CD4-positive, CD25-positive, alpha-beta regulatory T cell (primary cell): ENCODE results near the gene GRM5. TPM values are rescaled to one million over a fixed set of nuclear protein-coding genes. Genes with fewer than 3 reads are reported as not detected.

Experiments
- ATAC-seq, 2 donors: fragments of 150-1000 bp; cut with Tn5 transposase; one replicate each; pipeline ENCODE4 v1.10.0; 2021; ENCODE audit warnings: low read depth in 2 of 2, moderate number of reproducible peaks in 2 of 2, moderate library complexity in 1 of 2
- DNase-seq, 3 donors: peaks; one replicate each; pipeline versions ENCODE4 v3.0.0 to v3.0.0-alpha.2; 2012 to 2022; ENCODE audit warnings: mixed read lengths in 1 of 3
- H3K27ac ChIP-seq: one replicate; pipeline ENCODE4 v1.7.0; 2013; ENCODE audit warnings: mild to moderate bottlenecking, low read length; ENCODE audit not compliant: insufficient read depth, poor library complexity, severe bottlenecking
- H3K27me3 ChIP-seq: one replicate; pipeline ENCODE4 v1.7.0; 2013; ENCODE audit warnings: low read length; ENCODE audit not compliant: control insufficient read depth, insufficient read depth
- H3K36me3 ChIP-seq: one replicate; pipeline ENCODE4 v1.7.0; 2013; ENCODE audit warnings: mild to moderate bottlenecking, low read length, moderate library complexity; ENCODE audit not compliant: control insufficient read depth, insufficient read depth
- H3K4me1 ChIP-seq: 2 replicates; pipeline ENCODE4 v1.7.0; 2013; ENCODE audit warnings: mild to moderate bottlenecking, low read length; ENCODE audit not compliant: insufficient read depth, control insufficient read depth, poor library complexity, severe bottlenecking
- H3K4me3 ChIP-seq: one replicate; pipeline ENCODE4 v1.7.0; 2013; ENCODE audit warnings: low read depth, mild to moderate bottlenecking, low read length, moderate library complexity
- H3K9me3 ChIP-seq, 2 experiments: 1 replicate in 1 of 2; 2 replicates in 1 of 2; pipeline ENCODE4 v1.7.0; 2013; ENCODE audit warnings: low read length in 2 of 2, mild to moderate bottlenecking in 1 of 2, moderate library complexity in 1 of 2; ENCODE audit not compliant: control insufficient read depth in 2 of 2
- H3K27ac Mint-ChIP-seq, 3 donors: one replicate each; pipeline ENCODE4 v1.8.0; 2020 to 2022; ENCODE audit warnings: mild to moderate bottlenecking in 3 of 3, mixed read lengths in 3 of 3, moderate library complexity in 2 of 3
- H3K27me3 Mint-ChIP-seq: one replicate; pipeline ENCODE4 v1.8.0; 2022; ENCODE audit warnings: mild to moderate bottlenecking, mixed read lengths
- H3K36me3 Mint-ChIP-seq: one replicate; pipeline ENCODE4 v1.8.0; 2020; ENCODE audit warnings: mixed read lengths
- H3K4me1 Mint-ChIP-seq, 4 donors: one replicate each; pipeline ENCODE4 v1.8.0; 2020 to 2022; ENCODE audit warnings: mixed read lengths in 4 of 4, mild to moderate bottlenecking in 1 of 4
- H3K4me3 Mint-ChIP-seq, 4 donors: one replicate each; pipeline ENCODE4 v1.8.0; 2020 to 2022; ENCODE audit warnings: mild to moderate bottlenecking in 4 of 4, mixed read lengths in 4 of 4, moderate library complexity in 3 of 4
- H3K9me3 Mint-ChIP-seq, 7 donors: one replicate each; pipeline ENCODE4 v1.8.0; 2020 to 2022; ENCODE audit warnings: mixed read lengths in 7 of 7, mild to moderate bottlenecking in 3 of 7, moderate library complexity in 2 of 7
- polyA plus RNA-seq, 4 donors: library from polyadenylated mRNA; unstranded; fragments of 300-500 nt; fragmentation: Illumina TruSeq; gene quantifications; one replicate each; pipeline ENCODE4 v1.2.3, GENCODE V29; 2021
- total RNA-seq: library from RNA; stranded (reverse); gene quantifications from one replicate; pipeline ENCODE4 v1.2.3, GENCODE V29; 2022

The GRM5 gene
- total and polyA plus RNA-seq, 5 donors from 2014 or later, result not detected

- Histone ChIP-seq H3K36me3 (no peaks in the 10 kb centered on the region), H3K27ac (no peak overlapping the region), H3K4me3 (no peak overlapping the region), H3K27me3 (no peaks in the 10 kb centered on the region), H3K4me1 (no peaks in the 10 kb centered on the region), H3K9me3 (no peaks in the 10 kb centered on the region)
- Mint-ChIP-seq H3K27ac (no peak overlapping the region), H3K9me3 (no peaks in the 10 kb centered on the region), H3K4me1 (no peaks in the 10 kb centered on the region), H3K4me3 (no peak overlapping the region), H3K27me3 (no peaks in the 10 kb centered on the region), H3K36me3 (no peaks in the 10 kb centered on the region)
- DNase-seq (no peak), ATAC-seq (no peak)
Observed at GRCh38 chr11:88623531-88623930, 442.3 kb downstream of the GRM5 start.

DNA sequence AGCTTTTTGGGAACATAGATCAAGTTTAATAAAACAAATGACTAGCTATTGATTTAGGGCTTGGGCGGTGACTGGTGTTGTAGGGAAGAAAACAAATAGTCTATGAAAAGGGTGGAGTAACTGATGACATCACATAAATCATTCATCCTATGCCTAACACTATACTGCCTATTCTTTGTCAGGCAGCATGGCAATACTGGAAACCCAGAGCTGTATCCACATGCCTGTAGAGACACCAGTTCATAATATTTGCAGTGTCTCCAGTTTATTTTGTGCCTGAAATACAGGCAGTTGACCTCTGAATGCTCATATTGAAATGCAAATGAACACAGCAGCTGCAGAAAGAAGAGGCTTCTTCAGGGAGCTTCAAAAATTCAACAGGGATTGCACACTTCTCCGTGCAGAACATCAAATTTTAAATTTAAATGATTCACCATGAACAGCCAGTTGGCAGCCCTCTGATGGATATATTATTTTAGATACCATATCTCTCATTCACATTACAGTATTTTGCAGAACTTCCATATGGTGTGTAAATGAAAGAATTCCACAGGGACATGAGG lies 445.1 kb downstream of the GRM5 start:
- no peaks in the 10 kb centered on the region for H3K36me3 Mint-ChIP-seq
- H3K9me3 Mint-ChIP-seq, result peaks cover 0 to 1% (median 0%) of the 10 kb centered on the region in 7 donors
- no peak for DNase-seq
- Histone ChIP-seq H3K36me3 (no peaks in the 10 kb centered on the region), H3K9me3 (no peaks in the 10 kb centered on the region), H3K4me1 (no peaks in the 10 kb centered on the region), H3K27me3 (no peaks in the 10 kb centered on the region), H3K4me3 (no peak overlapping the region), H3K27ac (no peak overlapping the region)
- no peaks in the 10 kb centered on the region for H3K27me3 Mint-ChIP-seq
- no peak overlapping the region for H3K4me3 Mint-ChIP-seq
- ATAC-seq, result no peak
- peak overlapping the region in 1 of 3 donors; percentile 5 for H3K27ac Mint-ChIP-seq
- H3K4me1 Mint-ChIP-seq, result no peaks in the 10 kb centered on the region

- Mint-ChIP-seq H3K27ac (no peak overlapping the region), H3K9me3 (peaks cover 0 to 1% (median 0%) of the 10 kb centered on the region in 7 donors), H3K27me3 (no peaks in the 10 kb centered on the region), H3K4me3 (no peak overlapping the region), H3K36me3 (no peaks in the 10 kb centered on the region), H3K4me1 (no peaks in the 10 kb centered on the region)
- Histone ChIP-seq H3K36me3 (no peaks in the 10 kb centered on the region), H3K4me3 (no peak overlapping the region), H3K27ac (no peak overlapping the region), H3K4me1 (no peaks in the 10 kb centered on the region), H3K27me3 (no peaks in the 10 kb centered on the region), H3K9me3 (no peaks in the 10 kb centered on the region)
- ATAC-seq (no peak), DNase-seq (no peak)
Observed at GRCh38 chr11:88619656-88620385, 446.0 kb downstream of the GRM5 start.

- Mint-ChIP-seq H3K4me3 (no peak overlapping the region), H3K27me3 (no peaks in the 10 kb centered on the region), H3K9me3 (peaks cover 0 to 1% (median 0%) of the 10 kb centered on the region in 7 donors), H3K4me1 (no peaks in the 10 kb centered on the region), H3K27ac (no peak overlapping the region), H3K36me3 (no peaks in the 10 kb centered on the region)
- Histone ChIP-seq H3K9me3 (no peaks in the 10 kb centered on the region), H3K36me3 (no peaks in the 10 kb centered on the region), H3K27me3 (no peaks in the 10 kb centered on the region), H3K4me3 (no peak overlapping the region), H3K4me1 (no peaks in the 10 kb centered on the region), H3K27ac (no peak overlapping the region)
- ATAC-seq (no peak), DNase-seq (no peak)
Observed at GRCh38 chr11:88619071-88619425, 446.7 kb downstream of the GRM5 start.

- H3K36me3 Mint-ChIP-seq, result no peaks in the 10 kb centered on the region
- ATAC-seq (no peak), DNase-seq (no peak)
- no peaks in the 10 kb centered on the region for H3K27me3 Mint-ChIP-seq
- Histone ChIP-seq H3K27me3 (no peaks in the 10 kb centered on the region), H3K36me3 (no peaks in the 10 kb centered on the region), H3K4me3 (no peak overlapping the region), H3K4me1 (no peaks in the 10 kb centered on the region), H3K27ac (no peak overlapping the region), H3K9me3 (no peaks in the 10 kb centered on the region)
- H3K9me3 Mint-ChIP-seq, result peaks cover 0 to 1% (median 0%) of the 10 kb centered on the region in 7 donors
- H3K4me1 Mint-ChIP-seq, result no peaks in the 10 kb centered on the region
- H3K27ac Mint-ChIP-seq, result no peak overlapping the region
- no peak overlapping the region for H3K4me3 Mint-ChIP-seq
Observed at GRCh38 chr11:88618327-88619070, 447.3 kb downstream of the GRM5 start.

DNA sequence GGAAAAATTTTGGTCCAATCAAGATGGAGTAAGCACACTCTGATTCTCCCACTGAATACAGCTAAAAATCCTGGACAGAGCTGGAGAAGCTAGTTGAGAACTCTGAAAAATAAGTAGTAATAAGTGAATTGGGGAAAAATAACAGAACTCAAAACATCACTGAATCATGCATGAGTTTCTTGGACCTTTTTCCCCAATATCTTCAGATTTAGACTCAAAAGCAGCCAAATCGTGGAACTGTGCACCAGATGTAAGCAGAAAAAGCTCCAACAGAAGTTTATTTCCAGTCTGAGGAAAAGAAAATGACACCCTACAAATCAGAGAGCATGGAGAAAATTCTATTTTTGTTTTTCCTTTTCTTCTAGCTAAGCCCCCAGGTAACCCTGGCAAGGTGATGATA lies 448.6 kb downstream of the GRM5 start:
- Mint-ChIP-seq H3K9me3 (peaks cover 0 to 1% (median 0%) of the 10 kb centered on the region in 7 donors), H3K4me3 (no peak overlapping the region), H3K27ac (no peak overlapping the region), H3K27me3 (no peaks in the 10 kb centered on the region), H3K4me1 (no peaks in the 10 kb centered on the region), H3K36me3 (no peaks in the 10 kb centered on the region)
- no peaks in the 10 kb centered on the region for H3K4me1 ChIP-seq
- no peak overlapping the region for H3K27ac ChIP-seq
- DNase-seq (no peak), ATAC-seq (no peak)
- H3K36me3 ChIP-seq, result no peaks in the 10 kb centered on the region
- no peaks in the 10 kb centered on the region for H3K9me3 ChIP-seq
- H3K4me3 ChIP-seq, result no peak overlapping the region
- H3K27me3 ChIP-seq, result no peaks in the 10 kb centered on the region

GRCh38 chr11:88604260-88604659 lies 461.5 kb downstream of the GRM5 start:
- H3K27ac Mint-ChIP-seq, result no peak overlapping the region
- Histone ChIP-seq H3K9me3 (no peaks in the 10 kb centered on the region), H3K4me1 (no peaks in the 10 kb centered on the region), H3K36me3 (no peaks in the 10 kb centered on the region), H3K4me3 (no peak overlapping the region), H3K27me3 (no peaks in the 10 kb centered on the region), H3K27ac (no peak overlapping the region)
- ATAC-seq (no peak), DNase-seq (no peak)
- H3K36me3 Mint-ChIP-seq, result no peaks in the 10 kb centered on the region
- H3K9me3 Mint-ChIP-seq, result peaks cover 0 to 3% (median 0%) of the 10 kb centered on the region in 7 donors
- no peaks in the 10 kb centered on the region for H3K27me3 Mint-ChIP-seq
- no peak overlapping the region for H3K4me3 Mint-ChIP-seq
- no peaks in the 10 kb centered on the region for H3K4me1 Mint-ChIP-seq
